Lower leg skin (tissue), 3 donors: Measurements from ENCODE around the gene NRK.

Experiments
- POLR2A ChIP-seq, 2 donors: fragments of 450-650 bp; IDR thresholded peaks; one replicate each; pipeline ENCODE4 v1.6.1; 2016 to 2017; ENCODE audit warnings: antibody characterized with exemption in 2 of 2, mild to moderate bottlenecking in 1 of 2, moderate library complexity in 1 of 2
- TF ChIP-seq, protein P1 (sequence below), 3 donors: fragments of 450-650 bp; IDR thresholded peaks; one replicate each; pipeline ENCODE4 v1.5.1; 2016; ENCODE audit warnings: antibody characterized with exemption in 3 of 3, mild to moderate bottlenecking in 3 of 3, moderate library complexity in 2 of 3

DNA sequence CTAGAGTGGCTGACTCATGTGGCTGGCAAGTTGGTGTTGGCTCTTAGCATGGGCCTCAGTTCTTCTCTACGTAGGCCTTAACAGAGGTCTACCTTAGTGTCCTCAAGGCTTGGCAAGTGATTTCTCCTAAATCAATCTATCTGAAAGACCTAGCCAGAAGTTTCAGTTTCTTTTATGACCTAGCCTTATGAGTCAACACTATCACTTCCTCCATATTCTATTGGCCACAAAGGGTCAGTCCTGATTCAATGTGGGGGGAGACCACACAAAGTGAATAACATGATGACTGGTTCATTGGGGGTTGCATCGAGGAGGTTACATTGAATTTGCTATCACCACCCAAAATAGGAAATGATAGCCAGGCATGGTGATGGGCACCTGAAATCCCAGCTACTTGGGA is 5.8 kb upstream of the NRK start:
- TF ChIP-seq, protein P1, sequence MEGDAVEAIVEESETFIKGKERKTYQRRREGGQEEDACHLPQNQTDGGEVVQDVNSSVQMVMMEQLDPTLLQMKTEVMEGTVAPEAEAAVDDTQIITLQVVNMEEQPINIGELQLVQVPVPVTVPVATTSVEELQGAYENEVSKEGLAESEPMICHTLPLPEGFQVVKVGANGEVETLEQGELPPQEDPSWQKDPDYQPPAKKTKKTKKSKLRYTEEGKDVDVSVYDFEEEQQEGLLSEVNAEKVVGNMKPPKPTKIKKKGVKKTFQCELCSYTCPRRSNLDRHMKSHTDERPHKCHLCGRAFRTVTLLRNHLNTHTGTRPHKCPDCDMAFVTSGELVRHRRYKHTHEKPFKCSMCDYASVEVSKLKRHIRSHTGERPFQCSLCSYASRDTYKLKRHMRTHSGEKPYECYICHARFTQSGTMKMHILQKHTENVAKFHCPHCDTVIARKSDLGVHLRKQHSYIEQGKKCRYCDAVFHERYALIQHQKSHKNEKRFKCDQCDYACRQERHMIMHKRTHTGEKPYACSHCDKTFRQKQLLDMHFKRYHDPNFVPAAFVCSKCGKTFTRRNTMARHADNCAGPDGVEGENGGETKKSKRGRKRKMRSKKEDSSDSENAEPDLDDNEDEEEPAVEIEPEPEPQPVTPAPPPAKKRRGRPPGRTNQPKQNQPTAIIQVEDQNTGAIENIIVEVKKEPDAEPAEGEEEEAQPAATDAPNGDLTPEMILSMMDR (IDR thresholded peaks at IDR 0.05), result no peak
- no peak for TF ChIP-seq POLR2A (IDR thresholded peaks at IDR 0.05)
